ENCODE data around the gene ZIC1. TPM values are rescaled to one million over a fixed set of nuclear protein-coding genes. Genes with fewer than 3 reads are reported as not detected.

Gene ZIC1
- total RNA-seq, 1 experiment from 2014 or later, result not detected

GRCh38 chr3:147380387-147380951 is 28.7 kb upstream of the ZIC1 start:
- ChIA-PET CTCF (no interaction called here), POLR2A (ENCODE audit: unreplicated experiment) (no interaction called here)
- Histone ChIP-seq H3K27me3 (ENCODE audit: insufficient read depth, low read depth) (no peaks in the 10 kb centered on the region), H3K4me2 (no peak overlapping the region), H3K9me2 (ENCODE audit: insufficient read depth) (no peaks in the 10 kb centered on the region), H4K20me1 (ENCODE audit: insufficient read depth) (no peaks in the 10 kb centered on the region), H3K9me3 (ENCODE audit: insufficient read depth, low read depth) (no peaks in the 10 kb centered on the region), H2AFZ (no peak overlapping the region), H3F3A (ENCODE audit: insufficient read depth, low read depth) (no peaks in the 10 kb centered on the region), H3K79me2 (ENCODE audit: low read depth) (no peaks in the 10 kb centered on the region), H3K4me3 (no peak overlapping the region), H3K4me1 (replicated peaks; ENCODE audit: insufficient read depth) (no peaks in the 10 kb centered on the region), H3K36me3 (ENCODE audit: low read depth) (no peaks in the 10 kb centered on the region), H3K27ac (no peak overlapping the region)
- TF ChIP-seq CTCF (conservative IDR thresholded peaks at IDR 0.05) (no peak), EZH2 (IDR thresholded peaks at IDR 0.05; ENCODE audit: low read depth) (no peak)
- DNase-seq, result no peak
- intact Hi-C loops (cut with micrococcal nuclease; ENCODE audit: unreplicated experiment), result no loop called here
- no TSS peak for BruUV-seq (replicated peaks)

GRCh38 chr3:147380977-147381376 is 28.2 kb upstream of the ZIC1 start:
- Histone ChIP-seq H3K9me2 (ENCODE audit: insufficient read depth) (no peaks in the 10 kb centered on the region), H3K4me1 (replicated peaks; ENCODE audit: insufficient read depth) (no peaks in the 10 kb centered on the region), H3K27ac (no peak overlapping the region), H3F3A (ENCODE audit: insufficient read depth, low read depth) (no peaks in the 10 kb centered on the region), H3K4me2 (no peak overlapping the region), H4K20me1 (ENCODE audit: insufficient read depth) (no peaks in the 10 kb centered on the region), H2AFZ (no peak overlapping the region), H3K27me3 (ENCODE audit: insufficient read depth, low read depth) (no peaks in the 10 kb centered on the region), H3K36me3 (ENCODE audit: low read depth) (no peaks in the 10 kb centered on the region), H3K4me3 (no peak overlapping the region), H3K79me2 (ENCODE audit: low read depth) (no peaks in the 10 kb centered on the region), H3K9me3 (ENCODE audit: insufficient read depth, low read depth) (no peaks in the 10 kb centered on the region)
- ChIA-PET CTCF (no interaction called here), POLR2A (ENCODE audit: unreplicated experiment) (no interaction called here)
- no TSS peak for BruUV-seq (replicated peaks)
- intact Hi-C loops (cut with micrococcal nuclease; ENCODE audit: unreplicated experiment), result no loop called here
- TF ChIP-seq EZH2 (IDR thresholded peaks at IDR 0.05; ENCODE audit: low read depth) (no peak), CTCF (conservative IDR thresholded peaks at IDR 0.05) (no peak)
- no peak for DNase-seq

- no TSS peak for BruUV-seq (replicated peaks)
- Histone ChIP-seq H3F3A (ENCODE audit: insufficient read depth, low read depth) (no peaks in the 10 kb centered on the region), H2AFZ (no peak overlapping the region), H3K9me3 (ENCODE audit: insufficient read depth, low read depth) (no peaks in the 10 kb centered on the region), H3K27ac (no peak overlapping the region), H3K27me3 (ENCODE audit: insufficient read depth, low read depth) (no peaks in the 10 kb centered on the region), H3K4me1 (replicated peaks; ENCODE audit: insufficient read depth) (no peaks in the 10 kb centered on the region), H4K20me1 (ENCODE audit: insufficient read depth) (no peaks in the 10 kb centered on the region), H3K9me2 (ENCODE audit: insufficient read depth) (no peaks in the 10 kb centered on the region), H3K4me3 (no peak overlapping the region), H3K79me2 (ENCODE audit: low read depth) (no peaks in the 10 kb centered on the region), H3K4me2 (no peak overlapping the region), H3K36me3 (ENCODE audit: low read depth) (no peaks in the 10 kb centered on the region)
- no peak for DNase-seq
- POLR2A ChIA-PET (ENCODE audit: unreplicated experiment), result no interaction called here
- TF ChIP-seq CTCF (conservative IDR thresholded peaks at IDR 0.05) (no peak), EZH2 (IDR thresholded peaks at IDR 0.05; ENCODE audit: low read depth) (no peak)
- intact Hi-C loops (cut with micrococcal nuclease; ENCODE audit: unreplicated experiment), result no loop called here
- CTCF ChIA-PET, result no interaction called here
Measured at GRCh38 chr3:147381596-147381995, 27.6 kb upstream of the ZIC1 start.

Measured in PC-9 (cell line).